BLaER1 (cell line): ENCODE measurements around the gene DBNDD1.

Experiments used
- H3K27ac ChIP-seq: shearing (Covaris generic); formaldehyde crosslinking; 2 replicates; pipeline ENCODE4 v1.8.1; 2022
- H3K27me3 ChIP-seq: shearing (Covaris generic); formaldehyde crosslinking; 2 replicates; pipeline ENCODE4 v1.8.1; 2022
- H3K36me3 ChIP-seq: shearing (Covaris generic); formaldehyde crosslinking; 2 replicates; pipeline ENCODE4 v1.8.1; 2022
- H3K4me1 ChIP-seq: shearing (Covaris generic); formaldehyde crosslinking; 2 replicates; pipeline ENCODE4 v1.8.1; 2022
- H3K4me2 ChIP-seq: shearing (Covaris generic); formaldehyde crosslinking; 2 replicates; pipeline ENCODE4 v1.8.1; 2022
- H3K4me3 ChIP-seq: shearing (Covaris generic); formaldehyde crosslinking; 2 replicates; pipeline ENCODE4 v1.8.1; 2022
- H3K9ac ChIP-seq: shearing (Covaris generic); formaldehyde crosslinking; 2 replicates; pipeline ENCODE4 v1.8.1; 2022
- H3K9me3 ChIP-seq: shearing (Covaris generic); formaldehyde crosslinking; 2 replicates; pipeline ENCODE4 v1.8.1; 2022
- H4K20me1 ChIP-seq: shearing (Covaris generic); formaldehyde crosslinking; 2 replicates; pipeline ENCODE4 v1.8.1; 2022
- Cebpa-rat ChIP-seq: shearing (Covaris generic); IDR thresholded peaks from 2 replicates; pipeline ENCODE4 v1.8.1; 2022

The DBNDD1 gene

DNA sequence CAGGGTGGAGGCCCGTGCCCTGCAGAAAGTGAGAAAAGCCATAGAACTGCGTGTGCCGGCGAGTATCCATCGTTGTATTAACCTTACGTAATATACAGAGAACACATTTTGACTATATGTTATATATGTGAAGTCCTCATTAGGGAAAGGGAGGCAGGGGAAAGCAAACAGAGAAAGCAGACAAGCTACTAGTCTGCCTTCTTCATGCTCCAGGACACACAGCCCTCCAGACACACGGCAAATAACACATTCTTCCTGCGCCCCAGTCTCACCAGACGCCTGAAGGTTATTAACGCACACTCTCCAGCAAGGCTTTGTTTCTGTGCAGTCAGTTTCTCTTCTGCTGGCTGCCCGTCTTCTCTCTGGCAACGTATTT lies 29.1 kb upstream of the DBNDD1 start:
- H3K9me3 ChIP-seq: peaks cover 5% of the 10 kb centered on the region
- TF ChIP-seq Cebpa-rat: no peak
- no peaks in the 10 kb centered on the region for H3K27me3 ChIP-seq
- H3K36me3 ChIP-seq: peaks cover 12% of the 10 kb centered on the region; the same call in 1 of the 2 replicates
- peaks cover 20% of the 10 kb centered on the region for H3K4me1 ChIP-seq
- no peak overlapping the region for H3K27ac ChIP-seq
- no peaks in the 10 kb centered on the region for H4K20me1 ChIP-seq
- H3K4me3 ChIP-seq: no peak overlapping the region
- H3K4me2 ChIP-seq: no peak overlapping the region
- no peak overlapping the region for H3K9ac ChIP-seq

DNA sequence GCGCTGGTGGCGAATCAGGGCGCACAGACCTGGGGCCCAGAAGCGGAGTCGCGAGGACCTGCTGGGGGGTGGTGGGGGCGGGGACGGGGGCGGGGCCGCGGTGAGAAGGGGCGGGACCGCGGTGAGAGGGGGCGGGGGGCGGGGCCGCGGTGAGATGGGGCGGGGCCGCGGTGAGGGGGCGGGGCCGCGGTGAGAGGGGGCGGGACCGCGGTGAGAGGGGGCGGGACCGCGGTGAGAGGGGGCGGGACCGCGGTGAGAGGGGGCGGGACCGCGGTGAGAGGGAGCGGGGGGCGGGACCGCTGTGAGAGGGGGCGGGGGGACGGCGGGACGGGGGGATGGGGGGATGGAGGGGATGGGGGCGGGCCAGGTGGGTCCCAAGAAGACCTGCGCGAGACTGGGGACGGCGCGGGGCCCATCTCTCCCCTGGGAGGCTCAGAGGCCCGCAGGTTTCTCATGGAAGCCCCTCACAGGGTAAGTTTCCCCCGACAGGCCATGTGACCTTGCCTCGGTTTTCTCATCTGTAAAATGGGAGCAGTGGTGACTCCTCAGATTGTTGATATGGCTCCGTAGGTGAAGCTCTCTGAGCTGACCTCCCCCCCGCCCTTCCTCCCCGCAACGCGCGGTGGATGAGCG lies 28.6 kb upstream of the DBNDD1 start:
- Histone ChIP-seq H3K27ac (no peak overlapping the region), H4K20me1 (no peaks in the 10 kb centered on the region), H3K36me3 (peaks cover 17% of the 10 kb centered on the region; the same call in 1 of the 2 replicates), H3K4me2 (no peak overlapping the region), H3K9ac (no peak overlapping the region), H3K27me3 (no peaks in the 10 kb centered on the region), H3K4me3 (no peak overlapping the region), H3K4me1 (peaks cover 20% of the 10 kb centered on the region), H3K9me3 (no peaks in the 10 kb centered on the region)
- TF ChIP-seq Cebpa-rat: no peak

DNA sequence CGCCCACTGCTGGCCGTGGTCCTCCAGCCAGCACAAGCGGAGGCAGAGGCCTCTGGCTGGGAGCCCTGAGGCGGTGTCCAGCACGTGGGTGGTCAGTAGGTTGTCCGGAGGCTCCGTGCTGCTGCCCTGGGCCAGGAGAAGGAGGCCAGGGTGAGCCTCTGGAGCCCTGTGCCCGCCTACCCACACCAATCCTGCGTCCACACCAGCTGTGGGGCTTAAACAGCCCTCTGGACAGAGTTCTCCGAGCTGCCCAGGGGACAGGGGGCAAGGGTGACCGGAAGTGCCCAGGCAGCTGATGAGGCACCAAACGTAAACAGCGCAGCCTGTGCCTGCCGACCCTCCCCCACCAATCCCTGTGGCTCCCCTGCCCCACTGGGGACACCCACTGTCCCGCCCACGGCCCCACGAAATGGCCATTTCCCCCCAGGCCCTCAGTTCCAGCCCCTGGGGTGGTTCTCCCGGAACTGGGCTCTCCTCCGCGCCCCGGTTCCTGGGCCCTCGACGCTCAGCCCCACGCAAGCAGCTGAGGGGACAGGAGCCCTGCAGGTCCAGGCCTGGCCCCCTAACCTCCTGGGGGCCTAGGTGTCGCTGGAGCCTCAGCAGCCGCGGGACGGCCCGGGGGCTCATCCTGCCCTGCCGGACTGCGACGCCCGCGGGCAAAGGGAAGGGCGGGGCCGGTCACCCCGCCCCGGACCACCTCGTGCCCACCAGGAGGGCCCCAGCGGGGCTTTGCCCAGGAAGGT lies 27.9 kb upstream of the DBNDD1 start:
- no peak overlapping the region for H3K4me3 ChIP-seq
- H3K9ac ChIP-seq: no peak overlapping the region

DNA sequence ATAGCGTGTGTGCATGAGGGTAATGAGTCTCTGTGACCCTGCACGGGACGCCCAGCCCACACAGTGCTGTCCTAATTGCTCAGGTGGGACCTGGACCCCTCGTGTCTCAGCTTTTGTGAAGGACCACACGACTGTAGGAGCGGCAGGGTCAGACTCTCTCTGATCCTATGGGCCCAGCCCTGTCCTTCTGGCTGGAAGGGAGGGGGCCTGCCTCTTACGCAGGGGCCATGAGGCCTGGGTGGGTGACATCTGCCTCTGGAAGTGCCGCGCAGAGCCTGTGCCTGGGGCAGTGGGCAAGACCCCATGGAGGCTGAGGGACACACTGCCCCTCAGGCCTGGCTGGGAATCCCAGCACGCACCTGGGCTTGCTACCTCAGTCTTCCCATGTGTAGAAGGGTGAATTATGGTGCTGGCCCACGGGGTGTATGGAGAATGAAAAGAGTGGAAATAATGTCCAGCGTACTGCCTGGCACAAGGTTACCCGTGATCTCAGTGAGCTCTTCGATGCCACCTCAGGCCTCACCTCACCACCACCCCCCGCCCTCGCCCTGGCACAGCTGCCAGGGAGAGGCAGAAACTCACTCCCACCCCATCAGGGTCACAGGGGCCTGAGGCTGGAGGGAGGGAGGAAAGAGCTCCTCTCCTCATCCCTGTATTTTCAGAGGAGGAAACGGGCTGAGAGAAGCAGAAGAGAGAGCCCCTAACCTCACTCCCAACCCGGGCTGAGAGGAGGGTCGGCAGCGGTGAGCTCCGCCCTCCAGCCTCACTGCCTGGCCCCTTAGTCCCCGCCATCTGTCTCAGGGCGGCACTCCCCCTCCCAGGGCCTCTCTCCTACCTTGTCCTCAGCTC lies 27.1 kb upstream of the DBNDD1 start:
- no peaks in the 10 kb centered on the region for H3K9me3 ChIP-seq
- H3K36me3 ChIP-seq: peaks cover 24% of the 10 kb centered on the region; the same call in 1 of the 2 replicates
- H4K20me1 ChIP-seq: no peaks in the 10 kb centered on the region
- no peak overlapping the region for H3K4me2 ChIP-seq
- no peaks in the 10 kb centered on the region for H3K27me3 ChIP-seq
- H3K4me3 ChIP-seq: no peak overlapping the region
- TF ChIP-seq Cebpa-rat: no peak
- no peak overlapping the region for H3K9ac ChIP-seq
- H3K27ac ChIP-seq: no peak overlapping the region
- H3K4me1 ChIP-seq: peaks cover 20% of the 10 kb centered on the region

More for the DNA sequence above, 27.9 kb upstream of the DBNDD1 start:
- Histone ChIP-seq H3K4me2 (no peak overlapping the region), H3K9me3 (no peaks in the 10 kb centered on the region), H3K4me1 (peaks cover 20% of the 10 kb centered on the region), H4K20me1 (no peaks in the 10 kb centered on the region), H3K27ac (no peak overlapping the region), H3K36me3 (peaks cover 21% of the 10 kb centered on the region; the same call in 1 of the 2 replicates), H3K27me3 (no peaks in the 10 kb centered on the region)
- no peak for TF ChIP-seq Cebpa-rat

DNA sequence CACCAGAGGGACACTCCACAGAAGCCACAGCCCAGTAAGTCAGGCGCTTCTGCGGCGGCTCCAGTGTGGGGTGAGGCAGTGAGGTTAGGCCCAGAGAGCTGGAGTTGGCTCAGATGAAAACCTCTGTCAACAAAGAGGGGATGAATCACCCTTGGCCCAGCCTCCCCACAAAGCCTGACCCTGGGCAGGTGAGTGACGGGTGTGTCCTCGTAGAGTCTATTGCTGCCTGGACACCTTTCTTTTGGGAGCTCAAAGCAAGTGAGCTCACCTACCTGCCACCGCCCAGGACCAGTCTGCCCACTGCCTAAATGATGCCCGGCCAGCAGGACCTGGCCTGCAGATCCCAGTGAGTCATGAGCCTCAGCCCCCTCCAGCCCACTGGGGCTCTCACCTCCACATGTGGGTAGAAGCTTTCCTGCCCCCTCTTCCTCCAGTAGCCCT lies 24.9 kb upstream of the DBNDD1 start:
- H3K4me1 ChIP-seq: peaks cover 20% of the 10 kb centered on the region
- H3K4me3 ChIP-seq: no peak overlapping the region
- no peak overlapping the region for H3K27ac ChIP-seq
- no peak overlapping the region for H3K9ac ChIP-seq
- H3K27me3 ChIP-seq: no peaks in the 10 kb centered on the region
- 0 out of 2 replicates have a peak overlapping the region, but pooled peaks have one; percentile 17 for H3K4me2 ChIP-seq
- no peaks in the 10 kb centered on the region for H3K9me3 ChIP-seq
- H3K36me3 ChIP-seq: peaks cover 45% of the 10 kb centered on the region
- no peaks in the 10 kb centered on the region for H4K20me1 ChIP-seq
- TF ChIP-seq Cebpa-rat: no peak

DNA sequence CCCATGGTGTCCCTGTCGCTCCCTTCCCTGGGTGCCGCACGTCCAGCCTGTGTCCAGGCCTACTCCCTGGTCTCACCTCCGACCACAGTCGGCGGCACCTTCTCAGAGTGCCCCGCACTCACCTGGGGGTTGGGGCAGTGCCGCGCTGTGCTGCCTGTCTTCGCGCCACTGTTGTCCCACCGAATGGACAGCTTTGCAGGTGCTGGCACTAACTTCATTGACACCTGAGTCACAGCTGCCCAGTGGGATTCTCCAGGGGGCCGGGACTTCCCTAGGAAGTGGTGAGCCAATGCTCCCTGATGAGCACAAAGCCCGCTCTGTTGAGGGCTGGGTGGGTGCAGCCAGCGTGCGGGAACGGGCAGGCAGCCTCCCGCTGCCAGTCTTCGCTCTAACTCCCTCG lies 24.3 kb upstream of the DBNDD1 start:
- Histone ChIP-seq H3K9me3 (no peaks in the 10 kb centered on the region), H3K4me3 (no peak overlapping the region), H3K27ac (no peak overlapping the region), H3K4me2 (0 out of 2 replicates have a peak overlapping the region, but pooled peaks have one; percentile 17), H3K4me1 (peaks cover 20% of the 10 kb centered on the region), H4K20me1 (no peaks in the 10 kb centered on the region), H3K27me3 (no peaks in the 10 kb centered on the region), H3K9ac (no peak overlapping the region), H3K36me3 (peaks cover 51% of the 10 kb centered on the region)
- TF ChIP-seq Cebpa-rat: no peak

DNA sequence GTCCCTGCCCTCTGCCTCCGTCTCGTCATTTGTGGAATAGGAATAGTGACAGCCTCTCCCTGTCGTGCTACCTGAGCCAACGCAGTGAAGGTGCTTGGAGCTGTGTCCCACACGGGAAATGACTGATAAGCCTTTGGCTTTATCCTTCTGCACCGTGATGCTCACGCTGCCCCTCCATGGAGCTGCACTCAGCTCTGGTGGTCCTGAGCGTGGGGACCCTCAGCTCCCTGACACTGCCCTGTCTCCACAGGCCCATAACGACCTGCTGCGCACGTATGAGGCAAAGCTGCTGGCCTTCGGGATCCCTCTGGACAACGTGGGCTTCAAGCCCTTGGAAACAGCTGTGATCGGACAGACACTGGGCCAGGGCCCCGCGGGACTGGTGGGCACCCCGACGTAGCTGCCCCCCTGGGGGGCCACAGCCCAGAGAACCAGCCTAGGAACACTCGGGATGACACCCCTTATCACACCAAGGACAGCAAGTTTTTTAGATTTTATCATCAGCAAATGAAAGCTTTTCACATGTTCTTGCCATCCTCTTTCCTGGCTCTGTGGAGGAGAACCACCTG lies 23.8 kb upstream of the DBNDD1 start:
- TF ChIP-seq Cebpa-rat: no peak
- H4K20me1 ChIP-seq: no peaks in the 10 kb centered on the region
- H3K27me3 ChIP-seq: no peaks in the 10 kb centered on the region
- peaks cover 20% of the 10 kb centered on the region for H3K4me1 ChIP-seq
- no peak overlapping the region for H3K4me2 ChIP-seq
- peaks cover 56% of the 10 kb centered on the region for H3K36me3 ChIP-seq
- H3K27ac ChIP-seq: no peak overlapping the region
- no peaks in the 10 kb centered on the region for H3K9me3 ChIP-seq
- no peak overlapping the region for H3K4me3 ChIP-seq
- H3K9ac ChIP-seq: no peak overlapping the region

DNA sequence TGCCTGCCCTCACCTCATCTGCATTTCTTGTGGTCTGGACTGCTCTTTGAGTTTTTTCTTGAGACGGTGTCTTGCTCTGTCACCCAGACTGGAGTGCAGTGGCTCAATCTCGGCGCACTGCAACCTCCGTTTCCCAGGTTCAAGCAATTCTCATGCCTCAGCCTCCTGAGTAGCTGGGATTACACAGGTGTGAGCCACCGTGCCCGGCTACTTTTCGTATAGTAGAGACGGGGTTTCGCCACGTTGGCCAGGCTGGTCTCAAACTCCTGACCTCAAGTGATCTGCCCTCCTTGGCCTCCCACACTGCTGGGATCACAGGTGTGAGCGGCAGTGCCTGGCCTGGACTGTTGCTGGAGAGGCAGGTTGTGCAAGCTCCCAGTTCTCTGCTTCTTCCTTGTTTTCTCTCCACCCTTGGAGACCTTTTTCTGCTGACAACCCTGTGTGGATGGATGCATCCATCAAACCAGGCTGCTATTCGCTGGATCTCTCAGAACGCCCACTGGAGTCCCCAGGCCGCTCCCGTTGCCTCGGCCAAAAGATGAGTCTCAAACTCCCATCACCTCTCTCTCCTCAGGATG lies 22.7 kb upstream of the DBNDD1 start:
- Histone ChIP-seq H3K9me3 (no peaks in the 10 kb centered on the region), H4K20me1 (no peaks in the 10 kb centered on the region), H3K27me3 (no peaks in the 10 kb centered on the region), H3K36me3 (peaks cover 67% of the 10 kb centered on the region), H3K4me2 (no peak overlapping the region), H3K9ac (no peak overlapping the region), H3K27ac (no peak overlapping the region), H3K4me1 (peaks cover 20% of the 10 kb centered on the region), H3K4me3 (no peak overlapping the region)
- no peak for TF ChIP-seq Cebpa-rat
